ENCODE data around the gene PNPLA3.

Gene PNPLA3

GRCh38 chr22:43968614-43969013, 45.0 kb downstream of the PNPLA3 start:
- no peak for DNase-seq

GRCh38 chr22:43969021-43969878, 45.6 kb downstream of the PNPLA3 start:
- no peak for DNase-seq

GRCh38 chr22:43969989-43970755, 46.6 kb downstream of the PNPLA3 start:
- DNase-seq: no peak

GRCh38 chr22:43971112-43971511, 47.5 kb downstream of the PNPLA3 start:
- DNase-seq: no peak

- DNase-seq: no peak
Observed at GRCh38 chr22:43972931-43973462, 49.4 kb downstream of the PNPLA3 start.

- no peak for DNase-seq
Observed at GRCh38 chr22:43974028-43974545, 50.5 kb downstream of the PNPLA3 start.

GRCh38 chr22:43975041-43975440, 51.4 kb downstream of the PNPLA3 start:
- no peak for DNase-seq

- DNase-seq: no peak
Observed at GRCh38 chr22:43976861-43977795, 53.5 kb downstream of the PNPLA3 start.

- no peak for DNase-seq
Observed at GRCh38 chr22:43978558-43978957, 55.0 kb downstream of the PNPLA3 start.

- DNase-seq: no peak
Observed at GRCh38 chr22:43980579-43980978, 57.0 kb downstream of the PNPLA3 start.

GRCh38 chr22:43980996-43981395, 57.4 kb downstream of the PNPLA3 start:
- no peak for DNase-seq

GRCh38 chr22:43983808-43984207, 60.2 kb downstream of the PNPLA3 start:
- no peak for DNase-seq

- DNase-seq: no peak
Observed at GRCh38 chr22:43985532-43985931, 61.9 kb downstream of the PNPLA3 start.

GRCh38 chr22:43988116-43988820, 64.7 kb downstream of the PNPLA3 start:
- no peak for DNase-seq

- DNase-seq: no peak
Observed at GRCh38 chr22:43988960-43989359, 65.4 kb downstream of the PNPLA3 start.

GRCh38 chr22:43990044-43990443, 66.4 kb downstream of the PNPLA3 start:
- no peak for DNase-seq

- no peak for DNase-seq
Observed at GRCh38 chr22:43991316-43992020, 67.9 kb downstream of the PNPLA3 start.

GRCh38 chr22:43992331-43992821, 68.8 kb downstream of the PNPLA3 start:
- no peak for DNase-seq

- DNase-seq: peak; percentile 51
Observed at GRCh38 chr22:43993072-43993760, 69.6 kb downstream of the PNPLA3 start.

- DNase-seq: no peak
Observed at GRCh38 chr22:43994006-43994405, 70.4 kb downstream of the PNPLA3 start.
